SIG-M5 (cell line): ENCODE data around the gene WSB2.
"Not testable (repeated sequence)": the region's sequence is repeated elsewhere in the genome, so short reads cannot be mapped to it uniquely, and the experiment has no call there.

Experiments used
- DNase-seq: peaks from one replicate; lab custom pipeline; 2025; lab: John Stamatoyannopoulos, UW

WSB2 gene

GRCh38 chr12:118061011-118061872 is at the start of gene WSB2:
WSB2 (minus strand) TSS chr12:118061179; CDS start chr12:118061048, 131 bp downstream.
- DNase-seq = no peak

DNA sequence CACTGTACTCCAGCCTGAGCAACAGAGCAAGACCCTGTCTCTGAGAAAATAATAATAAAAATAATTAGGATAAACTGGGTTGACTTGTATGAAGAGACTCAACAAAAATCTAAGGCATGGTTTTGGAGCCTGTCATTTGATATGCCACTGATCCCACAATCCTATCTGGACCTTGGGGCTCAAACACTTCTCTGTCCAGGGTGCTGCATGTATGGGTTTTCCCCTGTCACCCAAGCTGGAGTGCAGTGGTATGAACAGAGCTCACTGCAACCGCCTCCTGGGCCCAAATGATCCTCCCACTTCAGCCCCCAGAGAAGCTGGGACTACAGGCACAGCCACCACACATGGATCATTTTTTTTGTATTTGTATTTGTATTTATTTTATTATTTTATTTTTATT is 48.1 kb upstream of the WSB2 start:
- no peak for DNase-seq

- no peak for DNase-seq
These were observed 46.7 kb upstream of the WSB2 start for GRCh38 chr12:118107694-118108093.

DNA sequence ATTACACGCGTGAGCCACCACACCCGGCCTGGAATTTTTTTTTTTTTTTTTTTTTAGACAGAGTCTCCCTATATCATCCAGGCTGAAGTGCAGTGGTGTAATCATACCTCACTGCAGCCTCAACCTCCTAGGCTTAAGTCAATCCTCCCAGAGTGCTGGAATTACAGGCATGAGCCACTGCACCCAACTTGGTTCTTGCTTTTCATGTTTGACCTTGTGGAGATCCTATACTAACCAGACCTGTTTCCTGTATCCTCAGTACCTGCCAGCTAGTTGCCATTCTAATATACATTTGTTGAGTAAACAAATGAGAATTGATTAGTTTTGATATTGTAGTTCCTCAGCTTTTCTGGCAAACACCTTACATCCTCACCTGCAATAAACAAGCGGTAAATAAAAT is 46.0 kb upstream of the WSB2 start:
- DNase-seq = no peak

DNA sequence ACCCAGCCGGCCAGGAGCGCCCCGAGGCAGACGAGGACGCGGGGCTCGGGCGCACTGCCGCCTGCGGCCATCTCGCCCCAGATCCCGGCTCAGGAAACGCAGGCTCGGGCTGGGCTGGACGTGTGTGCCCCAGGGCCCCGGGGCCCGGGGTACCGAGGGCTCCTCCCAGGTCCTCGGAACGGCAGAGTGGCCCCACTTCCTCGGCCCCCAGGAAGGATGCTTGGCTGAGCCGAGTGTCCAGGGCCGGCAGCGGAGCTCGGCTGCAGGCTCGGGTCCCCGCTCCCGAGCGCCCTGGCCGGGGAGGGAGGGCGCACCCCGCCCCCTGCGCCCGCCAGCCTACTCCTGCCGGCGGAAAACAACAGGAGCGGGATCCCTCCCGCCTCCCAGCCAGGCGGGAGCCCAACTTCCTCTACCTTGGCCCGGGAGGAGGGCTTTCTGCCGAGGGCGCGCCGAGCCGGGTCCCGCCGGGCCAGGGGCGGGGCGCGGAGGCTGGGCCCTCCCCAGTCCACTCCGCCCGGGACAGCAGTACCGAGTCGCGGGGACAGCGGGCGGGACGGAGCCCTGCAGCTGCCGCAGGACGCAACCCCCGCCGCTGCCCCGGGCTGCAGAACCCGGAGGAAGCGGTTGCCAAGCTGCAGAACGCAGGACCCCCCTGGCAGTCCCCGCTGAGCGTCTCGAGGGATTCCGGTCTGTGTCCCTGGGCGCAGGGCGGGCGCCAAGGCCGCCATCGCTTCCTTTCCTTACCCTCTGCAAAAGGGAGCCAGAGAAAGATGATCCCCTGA is 42.8 kb upstream of the WSB2 start, which contains the start of gene VSIG10:
VSIG10 (minus strand) TSS at position 411 of the 782 bp plus-strand sequence; CDS start at position 71, 340 bp downstream.
- DNase-seq = no peak

DNA sequence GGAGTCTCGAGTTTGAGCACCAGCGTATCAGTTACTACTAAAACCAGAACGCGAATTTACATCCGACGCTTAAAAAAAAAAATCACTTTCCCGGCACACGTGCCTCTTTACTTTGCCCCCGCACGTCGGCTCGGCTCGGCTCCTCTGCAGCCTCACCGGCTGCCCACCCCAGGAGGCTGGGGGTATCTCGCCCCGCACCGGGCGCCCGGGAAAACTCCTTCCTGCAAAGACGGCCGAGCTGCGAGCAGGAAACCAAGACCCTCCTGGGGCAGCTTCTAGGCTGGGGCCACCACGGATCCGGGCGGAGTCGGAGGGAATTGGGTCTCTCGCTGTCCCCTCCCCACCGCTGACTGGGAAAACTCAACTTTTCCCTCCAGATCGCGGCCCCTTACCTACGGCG is 42.2 kb upstream of the WSB2 start:
- DNase-seq = no peak

GRCh38 chr12:118102609-118103008 is 41.6 kb upstream of the WSB2 start:
- DNase-seq = no peak

GRCh38 chr12:118102070-118102469 is 41.1 kb upstream of the WSB2 start:
- no peak for DNase-seq

GRCh38 chr12:118101051-118101450 is 40.1 kb upstream of the WSB2 start:
- no peak for DNase-seq

- DNase-seq = no peak
These were observed 38.1 kb upstream of the WSB2 start for GRCh38 chr12:118098911-118099671.

GRCh38 chr12:118098401-118098800 is 37.4 kb upstream of the WSB2 start:
- DNase-seq = no peak

GRCh38 chr12:118094039-118094438 is 33.1 kb upstream of the WSB2 start:
- no peak for DNase-seq

- no peak for DNase-seq
These were observed 28.8 kb upstream of the WSB2 start for GRCh38 chr12:118089782-118090181.

GRCh38 chr12:118082161-118082560 is 21.2 kb upstream of the WSB2 start:
- no peak for DNase-seq

GRCh38 chr12:118081521-118081920 is 20.5 kb upstream of the WSB2 start:
- not testable (repeated sequence) for DNase-seq

DNA sequence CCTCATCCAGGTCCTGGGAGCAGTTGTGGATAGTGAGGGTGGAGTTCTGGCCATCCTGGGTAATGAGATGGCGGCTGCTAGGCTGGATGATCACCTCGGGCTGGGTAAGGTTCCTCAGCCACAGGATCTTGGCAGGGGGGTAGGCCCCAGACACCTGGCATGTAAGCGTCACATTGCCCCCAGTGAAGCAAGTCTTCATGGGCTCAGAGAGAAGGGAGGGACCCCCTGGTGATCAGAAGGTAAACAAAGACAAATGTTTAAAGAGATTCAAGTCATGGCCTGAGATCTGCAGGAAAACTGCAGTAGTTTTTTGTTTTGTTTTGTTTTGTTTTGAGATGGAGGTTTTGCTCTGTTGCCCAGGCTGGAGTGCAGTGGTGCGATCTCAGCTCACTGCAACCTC is 12.8 kb upstream of the WSB2 start:
- DNase-seq = no peak

GRCh38 chr12:118070650-118071049 is 9.7 kb upstream of the WSB2 start:
- DNase-seq = no peak

DNA sequence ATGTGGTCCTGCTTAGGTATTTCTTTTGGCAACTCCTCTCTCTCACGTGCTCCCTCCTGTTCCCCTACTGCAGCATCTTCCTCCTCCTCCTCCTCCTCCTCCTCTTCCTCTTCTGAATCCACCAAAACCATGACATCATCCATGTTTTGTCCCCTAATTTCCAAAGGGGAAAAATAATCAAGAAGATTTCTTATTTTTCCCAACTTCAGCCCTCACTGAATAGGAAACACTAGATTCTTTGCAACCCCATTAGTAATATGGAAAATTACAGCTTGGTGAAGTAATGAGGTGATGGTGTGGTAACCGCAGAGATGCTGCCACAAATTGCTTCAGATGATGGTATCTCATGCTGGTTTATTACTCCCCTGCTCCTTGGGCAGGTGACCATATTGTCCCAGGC is 7.5 kb upstream of the WSB2 start:
- DNase-seq = no peak

DNA sequence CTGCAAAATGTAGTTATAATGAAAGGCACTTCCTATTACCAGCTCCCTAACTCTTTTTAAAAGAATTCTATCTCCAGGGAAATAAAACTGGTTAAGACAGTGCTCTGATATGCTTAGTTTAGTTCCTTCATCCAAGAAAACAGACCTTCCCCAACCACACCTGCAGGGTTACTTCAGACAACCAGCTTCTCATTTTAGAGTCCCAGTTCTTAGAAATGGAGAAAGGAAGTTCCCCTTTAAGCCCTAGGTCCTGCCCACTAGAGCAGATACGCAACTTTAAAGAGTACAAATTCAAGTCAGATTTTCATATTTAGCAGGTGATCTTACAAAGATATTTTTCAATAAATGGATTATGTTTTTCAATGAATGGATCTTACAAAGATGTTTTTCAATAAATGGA is 4.4 kb upstream of the WSB2 start:
- DNase-seq = no peak

GRCh38 chr12:118064608-118065007 is 3.6 kb upstream of the WSB2 start:
- DNase-seq = no peak

DNA sequence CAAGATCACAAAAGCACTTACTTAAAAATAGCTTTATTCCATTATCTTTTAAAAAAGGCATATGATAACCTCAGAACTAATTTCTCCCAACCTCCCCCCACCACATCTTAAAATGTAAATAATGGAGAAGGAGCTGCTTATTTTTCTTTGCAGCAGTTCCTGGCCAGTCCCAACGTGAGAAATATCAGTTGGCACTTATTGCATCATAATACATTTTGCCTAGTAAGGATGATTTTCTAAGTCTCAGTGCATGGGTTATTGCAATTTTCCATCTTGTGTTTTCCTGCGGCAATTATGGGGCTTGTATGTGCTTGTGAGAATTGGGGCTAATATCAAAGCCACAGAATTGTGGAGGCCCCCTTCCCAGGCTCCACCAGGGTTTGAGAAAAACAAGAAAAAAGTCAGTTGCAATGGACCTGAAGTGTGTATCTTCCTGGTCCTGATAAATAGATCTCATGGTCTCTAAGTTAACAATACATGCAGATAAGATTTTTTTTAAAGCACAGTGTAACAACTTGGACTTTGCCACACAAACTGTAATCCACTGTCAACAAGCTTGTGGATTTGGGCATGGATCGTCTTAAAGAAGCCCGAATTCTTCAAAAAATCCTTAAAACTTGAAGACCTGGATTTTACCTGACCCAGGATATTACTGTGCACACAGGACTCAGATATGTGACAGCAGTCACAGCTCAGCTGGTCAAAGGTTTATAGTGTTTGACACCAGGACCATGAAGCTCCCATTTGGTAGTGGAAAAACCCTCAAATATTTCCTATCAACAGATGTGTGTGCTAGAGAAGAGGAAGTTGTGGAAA is 2.8 kb upstream of the WSB2 start:
- DNase-seq = no peak
